ENCODE measurements around the gene IPPK. TPM values are rescaled to one million over a fixed set of nuclear protein-coding genes. Genes with fewer than 3 reads are reported as not detected.
"Not testable (repeated sequence)": the region's sequence is repeated elsewhere in the genome, so short reads cannot be mapped to it uniquely, and the experiment has no call there.

The IPPK gene
- polyA plus RNA-seq, 3 donors, result 10.3 to 15.5 (median 10.5) TPM

- not testable (repeated sequence) for DNase-seq (ENCODE audit: extremely low read depth in 1 of 11, low read depth in 9 of 11, low spot score in 4 of 11)
Measured at GRCh38 chr9:92573612-92574011, 96.3 kb downstream of the IPPK start.

GRCh38 chr9:92571871-92572270 lies 98.1 kb downstream of the IPPK start:
- not testable (repeated sequence) for DNase-seq (ENCODE audit: extremely low read depth in 1 of 11, low read depth in 9 of 11, low spot score in 4 of 11)

DNA sequence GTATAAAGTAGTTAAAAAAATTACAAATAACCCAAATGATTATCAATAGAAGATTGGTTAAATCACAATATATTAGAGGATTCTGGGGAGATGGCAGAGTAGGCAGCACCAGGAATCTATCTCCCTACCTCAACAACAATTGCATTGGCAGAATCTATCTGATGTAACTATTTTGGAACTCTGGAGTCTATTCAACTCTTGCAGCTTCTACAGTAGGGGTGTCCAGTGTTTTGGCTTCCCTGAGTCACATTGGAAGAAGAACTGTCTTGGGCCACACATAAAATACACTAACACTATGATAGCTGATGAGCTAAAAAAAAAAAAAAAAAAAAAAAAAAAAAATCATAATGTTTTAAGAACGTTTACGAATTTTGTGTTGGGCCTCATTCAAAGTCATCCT lies 104.9 kb downstream of the IPPK start:
- no peak for DNase-seq (ENCODE audit: extremely low read depth in 1 of 11, low read depth in 9 of 11, low spot score in 4 of 11)

- no peak for DNase-seq (ENCODE audit: extremely low read depth in 1 of 11, low read depth in 9 of 11, low spot score in 4 of 11)
Measured at GRCh38 chr9:92564504-92564903, 105.4 kb downstream of the IPPK start.

Other genes starting within 250 kb of the IPPK start
- 1 to 10 TPM in 2 of 3 donors, under 1 TPM in 1; 0.86 to 2.8 (median 1.8) TPM for gene OMD, start 245.7 kb downstream of the IPPK start, polyA plus RNA-seq (ENCODE audit: insufficient read length in 3 of 3)
- gene ASPN, start 187.6 kb downstream of the IPPK start, polyA plus RNA-seq (ENCODE audit: insufficient read length in 3 of 3), result 10 to 100 TPM; 13.9 to 18.0 (median 14.1) TPM
- 10 to 100 TPM; 13.0 to 18.3 (median 14.1) TPM for gene ECM2, start 134.1 kb downstream of the IPPK start, polyA plus RNA-seq (ENCODE audit: insufficient read length in 3 of 3)
- 10 to 100 TPM; 27.0 to 32.7 (median 29.8) TPM for gene BICD2, start 94.7 kb upstream of the IPPK start, polyA plus RNA-seq (ENCODE audit: insufficient read length in 3 of 3)
- 10 to 100 TPM in 1 of 3 donors, 1 to 10 TPM in 2; 7.1 to 10.2 (median 9.0) TPM for gene ZNF484, start 207.9 kb upstream of the IPPK start, polyA plus RNA-seq (ENCODE audit: insufficient read length in 3 of 3)

All from renal cortex interstitium (tissue), 11 donors.